Fibroblast of skin of abdomen (primary cell): Measurements from ENCODE around the gene CYBRD1. TPM values are rescaled to one million over a fixed set of nuclear protein-coding genes. Genes with fewer than 3 reads are reported as not detected.
"Not testable (repeated sequence)": the region's sequence is repeated elsewhere in the genome, so short reads cannot be mapped to it uniquely, and the experiment has no call there.

ENCODE experiments used
- DNase-seq: peaks from one replicate; pipeline ENCODE4 v3.0.0-alpha.2; 2013
- polyA plus RNA-seq, 2 experiments: library from polyadenylated mRNA; unstranded; fragments of 120-200 nt; gene quantifications; one replicate each; pipeline ENCODE4 v1.2.1, GENCODE V29; 2013; ENCODE audit not compliant: insufficient read length in 2 of 2

Gene CYBRD1
- polyA plus RNA-seq (2013, experiment 1 of 2; ENCODE audit: insufficient read length) = 70.0 TPM
- 69.3 TPM for polyA plus RNA-seq (2013, experiment 2 of 2; ENCODE audit: insufficient read length)

- DNase-seq = peak; percentile 90
These were observed at the start of gene CYBRD1 for GRCh38 chr2:171522052-171522787. Gene CYBRD1 (plus strand): TSS chr2:171522474. CDS start chr2:171522546, 72 bp downstream.

- no peak for DNase-seq
These were observed 46.3 kb upstream of the CYBRD1 start for GRCh38 chr2:171475979-171476378.

DNA sequence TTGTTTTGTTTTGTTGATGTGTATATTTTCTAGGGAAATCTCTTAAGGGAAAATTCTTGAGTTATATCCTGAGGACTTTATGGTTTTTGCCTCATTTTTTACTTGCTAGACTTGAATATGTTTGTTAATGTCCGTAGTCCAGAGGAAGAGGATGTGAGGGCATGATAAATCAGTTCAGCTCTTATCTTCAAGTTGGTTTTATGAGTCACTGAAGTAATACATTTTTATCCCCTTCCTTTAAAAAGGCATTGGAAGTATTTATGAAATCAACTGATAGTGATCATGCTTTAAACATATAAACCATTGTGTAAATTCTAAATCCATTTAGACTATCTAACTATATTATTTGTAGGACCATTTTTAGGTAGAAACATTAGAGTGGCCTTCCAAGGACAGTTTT is 43.9 kb upstream of the CYBRD1 start:
- DNase-seq = no peak

GRCh38 chr2:171479154-171479814 is 43.0 kb upstream of the CYBRD1 start:
- DNase-seq = no peak

GRCh38 chr2:171480908-171481307 is 41.4 kb upstream of the CYBRD1 start:
- no peak for DNase-seq

- no peak for DNase-seq
These were observed 40.0 kb upstream of the CYBRD1 start for GRCh38 chr2:171482308-171482707.

DNA sequence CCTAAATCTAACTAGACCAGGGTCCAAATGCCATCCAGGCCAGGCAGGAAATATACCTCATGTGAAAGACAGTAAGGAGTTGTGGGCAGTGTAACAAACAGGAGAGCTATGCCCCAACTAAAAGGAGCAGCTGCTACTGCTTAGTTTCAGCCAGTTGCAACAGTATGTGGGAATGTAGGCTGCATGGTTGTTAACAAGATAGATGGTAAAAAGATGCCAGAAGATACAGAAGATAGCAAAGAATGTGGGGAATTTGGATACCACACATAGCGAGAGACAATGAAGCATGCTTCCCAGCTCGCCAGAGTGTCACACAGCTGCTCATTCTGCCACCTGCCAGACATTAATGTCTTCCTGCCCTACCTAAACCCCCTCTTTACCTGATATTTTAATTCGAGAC is 39.4 kb upstream of the CYBRD1 start:
- DNase-seq = peak; percentile 72

GRCh38 chr2:171483793-171484192 is 38.5 kb upstream of the CYBRD1 start:
- no peak for DNase-seq

- DNase-seq = no peak
These were observed 37.2 kb upstream of the CYBRD1 start for GRCh38 chr2:171485116-171485515.

GRCh38 chr2:171487201-171487600 is 35.1 kb upstream of the CYBRD1 start:
- no peak for DNase-seq

GRCh38 chr2:171487803-171488259 is 34.4 kb upstream of the CYBRD1 start:
- no peak for DNase-seq

DNA sequence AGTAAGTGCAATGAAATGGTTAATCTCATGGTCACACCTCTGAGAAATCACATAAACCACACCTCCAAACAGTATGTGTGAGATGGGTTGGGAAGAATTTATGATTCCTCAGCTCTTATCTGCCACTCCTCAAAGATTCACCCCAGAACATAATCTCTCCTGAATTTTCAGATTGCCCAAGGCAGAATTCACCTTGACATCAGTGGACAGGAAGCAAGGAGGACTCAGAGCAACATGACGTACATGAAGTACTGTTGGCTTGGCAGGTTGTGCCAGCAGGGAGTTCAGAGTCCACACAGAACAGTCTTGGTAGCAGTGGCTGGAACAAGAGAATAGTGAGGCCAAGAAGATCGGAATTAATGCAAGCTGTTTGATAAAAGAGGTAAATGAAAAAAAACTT is 31.7 kb upstream of the CYBRD1 start:
- DNase-seq = no peak

DNA sequence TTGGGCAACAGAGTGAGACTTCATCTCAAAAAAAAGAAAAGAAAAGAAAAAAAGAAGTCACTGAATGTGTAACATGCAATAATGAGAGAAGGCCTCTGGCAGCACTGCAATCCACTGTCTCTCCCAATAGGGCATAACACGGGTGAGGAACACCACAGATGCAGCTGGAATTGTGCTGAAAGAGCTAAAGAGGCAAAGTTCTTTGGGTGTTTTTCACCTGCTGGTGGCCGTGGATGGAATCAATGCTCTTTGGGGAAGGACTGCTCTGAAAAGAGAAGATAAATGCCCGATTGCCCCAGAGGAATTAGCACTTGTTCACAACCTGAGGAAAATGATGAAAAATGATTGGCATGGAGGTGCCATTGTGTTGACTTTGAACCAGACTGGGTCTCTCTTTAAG is 31.0 kb upstream of the CYBRD1 start:
- no peak for DNase-seq

GRCh38 chr2:171492664-171493063 is 29.6 kb upstream of the CYBRD1 start:
- no peak for DNase-seq

- DNase-seq = not testable (repeated sequence)
These were observed 24.6 kb upstream of the CYBRD1 start for GRCh38 chr2:171497664-171498063.

GRCh38 chr2:171505374-171505773 is 16.9 kb upstream of the CYBRD1 start:
- no peak for DNase-seq

DNA sequence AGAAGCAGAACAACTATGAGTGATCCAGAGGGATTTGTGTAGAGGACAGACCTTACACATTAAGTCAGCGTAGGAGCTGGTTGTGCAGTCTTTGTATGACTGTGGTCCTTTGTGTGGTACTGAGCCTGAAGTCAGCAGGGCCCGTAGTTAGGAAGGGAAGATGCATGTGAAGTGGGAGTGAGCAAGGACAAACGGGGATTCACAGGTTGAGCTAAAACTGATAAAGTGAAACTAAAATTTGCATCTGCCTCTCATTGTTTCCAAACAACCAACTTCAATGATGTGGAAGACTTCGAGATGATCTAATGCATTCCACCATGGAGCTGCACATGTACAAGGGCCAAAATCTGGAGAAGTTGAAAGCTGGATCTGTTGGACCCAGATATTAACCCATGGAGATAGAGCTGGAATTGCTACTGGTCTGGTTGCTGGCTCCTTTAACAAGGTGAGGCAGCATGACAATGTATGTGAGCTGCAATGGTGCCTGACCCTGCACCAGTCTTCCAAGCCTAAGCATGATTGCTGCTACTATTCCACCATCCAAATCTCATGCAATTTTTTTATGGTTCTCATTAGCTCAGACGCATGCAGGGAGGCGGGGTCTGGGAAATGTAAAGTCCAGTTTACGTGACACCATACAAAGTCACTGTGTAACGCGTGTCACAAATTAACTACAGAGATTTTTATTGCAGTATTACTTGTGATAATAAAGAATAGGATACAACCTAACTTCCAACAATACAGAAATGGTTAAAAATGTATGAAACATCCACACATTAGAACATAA is 12.1 kb upstream of the CYBRD1 start:
- DNase-seq = no peak

DNA sequence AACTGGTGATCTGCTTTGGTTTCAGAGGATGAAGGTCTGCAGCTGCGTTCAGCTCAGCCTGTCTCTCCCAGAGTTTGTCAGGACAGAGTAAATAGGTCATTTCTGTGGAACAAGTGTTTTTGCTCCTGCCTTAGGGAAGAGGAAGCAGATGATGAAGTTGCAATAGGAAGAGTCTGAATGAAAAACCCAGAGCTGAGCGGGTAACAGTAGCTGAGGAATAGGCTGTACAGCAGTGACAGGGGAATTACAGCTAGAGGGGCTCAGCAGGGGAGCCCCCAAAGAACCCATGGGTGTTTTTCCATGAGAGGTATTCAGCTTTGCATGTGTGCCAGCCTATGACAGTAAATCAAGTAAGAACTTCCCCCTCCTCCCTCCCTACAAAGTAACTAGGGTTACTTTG is 10.3 kb upstream of the CYBRD1 start:
- no peak for DNase-seq

DNA sequence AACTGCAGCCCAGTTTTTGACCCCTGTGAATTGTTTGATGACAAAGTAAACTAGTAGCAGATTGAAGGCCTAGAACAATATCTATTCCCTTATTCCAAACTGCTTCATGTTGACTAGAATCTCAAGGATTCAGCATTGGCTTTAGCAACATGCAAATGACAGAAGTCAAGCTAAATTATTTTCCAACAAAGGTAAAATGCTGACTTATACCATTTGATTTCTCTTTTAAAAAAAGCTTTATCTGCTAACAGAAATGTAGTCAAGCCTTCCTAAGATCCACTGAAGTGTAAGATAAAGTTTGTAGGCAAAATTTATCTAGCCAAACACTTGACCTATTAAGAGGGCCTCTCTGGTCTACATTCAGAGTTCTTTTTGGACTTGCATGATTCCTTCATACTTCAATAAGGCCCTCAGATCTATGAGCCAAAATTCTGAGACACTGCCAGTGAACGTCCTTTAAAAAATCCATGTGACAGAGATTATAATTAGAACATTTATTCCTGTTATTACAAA is 9.5 kb upstream of the CYBRD1 start:
- no peak for DNase-seq

- DNase-seq = no peak
These were observed 8.5 kb upstream of the CYBRD1 start for GRCh38 chr2:171513719-171514160.

DNA sequence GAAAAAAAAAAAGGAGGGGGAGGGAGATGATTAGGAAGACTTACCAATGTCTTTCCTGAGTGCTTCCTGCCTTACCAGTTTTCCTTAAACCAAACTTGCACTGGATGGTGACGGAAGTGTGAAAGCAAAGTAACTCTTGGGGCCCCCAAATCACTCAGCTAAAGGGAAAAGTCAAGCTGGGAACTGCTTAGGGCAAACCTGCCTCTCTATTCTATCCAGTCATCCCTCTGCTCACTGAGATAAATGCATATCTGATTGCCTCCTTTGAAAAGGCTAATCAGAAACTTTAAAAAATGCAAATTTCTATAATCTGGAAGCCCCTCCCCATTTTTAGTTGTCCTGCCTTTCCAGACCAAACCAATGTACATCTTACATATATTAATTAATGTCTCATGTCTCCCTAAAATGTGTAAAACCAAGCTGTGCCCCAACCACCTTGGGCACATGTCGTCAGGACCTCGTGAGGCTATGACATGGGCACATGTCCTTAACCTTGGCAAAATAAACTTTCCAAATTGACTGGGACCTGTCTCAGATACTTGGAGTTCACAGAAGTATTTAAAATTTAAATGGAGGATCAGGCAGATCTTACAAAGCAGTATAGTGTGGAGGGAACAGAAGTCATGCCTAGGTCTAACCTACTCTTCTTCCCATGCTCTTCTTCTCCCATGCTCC is 7.2 kb upstream of the CYBRD1 start:
- no peak for DNase-seq

- no peak for DNase-seq
These were observed 6.5 kb upstream of the CYBRD1 start for GRCh38 chr2:171515672-171516298.
